IPS DF 6.9 (cell line): ENCODE results near the gene PTPRG.

Source experiments
- DNase-seq: peaks from one replicate; pipeline ENCODE4 v3.0.0-alpha.2; 2013; ENCODE audit warnings: low read depth, low spot score
- H3K27ac ChIP-seq: one replicate; pipeline ENCODE4 v1.5.1; 2013; ENCODE audit warnings: low read length, control low read depth
- H3K27me3 ChIP-seq: 2 replicates; pipeline ENCODE4 v1.6.1; 2013; ENCODE audit warnings: mild to moderate bottlenecking, low read length; ENCODE audit not compliant: control insufficient read depth, insufficient read depth
- H3K36me3 ChIP-seq: 2 replicates; pipeline ENCODE4 v1.6.1; 2013; ENCODE audit warnings: low read length; ENCODE audit not compliant: control insufficient read depth, insufficient read depth
- H3K4me1 ChIP-seq: 2 replicates; pipeline ENCODE4 v1.6.1; 2013; ENCODE audit warnings: low read length; ENCODE audit not compliant: control insufficient read depth, insufficient read depth
- H3K4me3 ChIP-seq: 2 replicates; pipeline ENCODE4 v1.5.1; 2013; ENCODE audit warnings: mild to moderate bottlenecking, low read length
- H3K9me3 ChIP-seq: 2 replicates; pipeline ENCODE4 v1.6.1; 2013; ENCODE audit warnings: low read length, inconsistent platforms; ENCODE audit not compliant: control insufficient read depth, insufficient read depth
- WGBS: extraction: QIAGEN DNeasy Blood & Tissue Kit; methylation state at CpG from one replicate; pipeline ENCODE4 v1.1.7; 2013; ENCODE audit warnings: mixed read lengths, missing lambda C conversion rate; ENCODE audit not compliant: insufficient read length, insufficient coverage; 5-methylcytosine and 5-hydroxymethylcytosine counted together

PTPRG gene

GRCh38 chr3:61829722-61830350 is 268.5 kb downstream of the PTPRG start:
- H3K36me3 ChIP-seq = no peaks in the 10 kb centered on the region
- WGBS = no CpG with 5 or more reads among the region's 5 CpGs
- no peaks in the 10 kb centered on the region for H3K27me3 ChIP-seq
- H3K9me3 ChIP-seq = no peaks in the 10 kb centered on the region
- peaks cover 3% of the 10 kb centered on the region for H3K4me1 ChIP-seq
- DNase-seq = no peak
- H3K27ac ChIP-seq = no peak overlapping the region
- no peak overlapping the region for H3K4me3 ChIP-seq

- H3K36me3 ChIP-seq = no peaks in the 10 kb centered on the region
- no peak for DNase-seq
- H3K4me3 ChIP-seq = no peak overlapping the region
- no peaks in the 10 kb centered on the region for H3K9me3 ChIP-seq
- H3K27ac ChIP-seq = no peak overlapping the region
- H3K27me3 ChIP-seq = no peaks in the 10 kb centered on the region
- no CpG with 5 or more reads among the region's 1 CpG for WGBS
- peaks cover 3% of the 10 kb centered on the region for H3K4me1 ChIP-seq
Observed at GRCh38 chr3:61831973-61832372, 270.6 kb downstream of the PTPRG start.

GRCh38 chr3:61832375-61833229 is 271.2 kb downstream of the PTPRG start:
- H3K27ac ChIP-seq = no peak overlapping the region
- no peaks in the 10 kb centered on the region for H3K9me3 ChIP-seq
- H3K27me3 ChIP-seq = no peaks in the 10 kb centered on the region
- H3K4me3 ChIP-seq = no peak overlapping the region
- peaks cover 3% of the 10 kb centered on the region for H3K4me1 ChIP-seq
- no peak for DNase-seq
- WGBS = no CpG with 5 or more reads among the region's 6 CpGs
- no peaks in the 10 kb centered on the region for H3K36me3 ChIP-seq

- no peaks in the 10 kb centered on the region for H3K4me1 ChIP-seq
- no peaks in the 10 kb centered on the region for H3K27me3 ChIP-seq
- no CpG with 5 or more reads among the region's 2 CpGs for WGBS
- no peak for DNase-seq
- no peaks in the 10 kb centered on the region for H3K9me3 ChIP-seq
- no peak overlapping the region for H3K4me3 ChIP-seq
- H3K36me3 ChIP-seq = no peaks in the 10 kb centered on the region
- no peak overlapping the region for H3K27ac ChIP-seq
Observed at GRCh38 chr3:61839256-61839655, 277.9 kb downstream of the PTPRG start.

GRCh38 chr3:61841111-61841845 is 279.9 kb downstream of the PTPRG start:
- no CpG with 5 or more reads among the region's 10 CpGs for whole genome bisulfite sequencing
- Histone ChIP-seq H3K27ac (no peak overlapping the region), H3K36me3 (no peaks in the 10 kb centered on the region), H3K9me3 (no peaks in the 10 kb centered on the region), H3K27me3 (no peaks in the 10 kb centered on the region), H3K4me3 (no peak overlapping the region), H3K4me1 (no peaks in the 10 kb centered on the region; the same call in 1 of the 2 replicates)
- no peak for DNase-seq

GRCh38 chr3:61841988-61842387 is 280.6 kb downstream of the PTPRG start:
- DNase-seq = no peak
- H3K27me3 ChIP-seq = no peaks in the 10 kb centered on the region
- no peak overlapping the region for H3K27ac ChIP-seq
- H3K4me3 ChIP-seq = no peak overlapping the region
- H3K9me3 ChIP-seq = no peaks in the 10 kb centered on the region
- no peaks in the 10 kb centered on the region for H3K36me3 ChIP-seq
- peaks cover 2% of the 10 kb centered on the region; the same call in 1 of the 2 replicates for H3K4me1 ChIP-seq
- no CpG with 5 or more reads among the region's 2 CpGs for WGBS

GRCh38 chr3:61844346-61844745 is 283.0 kb downstream of the PTPRG start:
- no peaks in the 10 kb centered on the region for H3K27me3 ChIP-seq

GRCh38 chr3:61846488-61846887 is 285.1 kb downstream of the PTPRG start:
- H3K27ac ChIP-seq = no peak overlapping the region
- no CpG with 5 or more reads among the region's 2 CpGs for WGBS
- H3K4me3 ChIP-seq = no peak overlapping the region
- no peaks in the 10 kb centered on the region for H3K9me3 ChIP-seq
- H3K27me3 ChIP-seq = no peaks in the 10 kb centered on the region
- H3K36me3 ChIP-seq = no peaks in the 10 kb centered on the region
- peaks cover 9% of the 10 kb centered on the region for H3K4me1 ChIP-seq
- no peak for DNase-seq

More at GRCh38 chr3:61844346-61844745, 283.0 kb downstream of the PTPRG start:
- H3K27ac ChIP-seq = no peak overlapping the region
- H3K4me3 ChIP-seq = no peak overlapping the region
- no peaks in the 10 kb centered on the region for H3K36me3 ChIP-seq
- DNase-seq = no peak
- WGBS = no CpG with 5 or more reads among the region's 5 CpGs
- H3K4me1 ChIP-seq = peaks cover 9% of the 10 kb centered on the region
- no peaks in the 10 kb centered on the region for H3K9me3 ChIP-seq

GRCh38 chr3:61847784-61848462 is 286.6 kb downstream of the PTPRG start:
- peak; percentile 18 for DNase-seq
- Histone ChIP-seq H3K27me3 (no peaks in the 10 kb centered on the region), H3K9me3 (no peaks in the 10 kb centered on the region), H3K36me3 (no peaks in the 10 kb centered on the region), H3K4me3 (no peak overlapping the region), H3K4me1 (peaks cover 9% of the 10 kb centered on the region), H3K27ac (no peak overlapping the region)
- WGBS = no CpG with 5 or more reads among the region's 7 CpGs

GRCh38 chr3:61848885-61849284 is 287.5 kb downstream of the PTPRG start:
- H3K27me3 ChIP-seq = no peaks in the 10 kb centered on the region
- WGBS = no CpG with 5 or more reads among the region's 3 CpGs

More at GRCh38 chr3:61848885-61849284, 287.5 kb downstream of the PTPRG start:
- no peak overlapping the region for H3K27ac ChIP-seq
- no peaks in the 10 kb centered on the region for H3K9me3 ChIP-seq
- DNase-seq = no peak
- H3K4me3 ChIP-seq = no peak overlapping the region
- peaks cover 10% of the 10 kb centered on the region for H3K4me1 ChIP-seq
- H3K36me3 ChIP-seq = no peaks in the 10 kb centered on the region
